Gastrocnemius medialis (tissue), 4 donors: Measurements from ENCODE around the gene SPO11.

Source experiments
- POLR2A ChIP-seq, 2 donors: fragments of 450-650 bp; IDR thresholded peaks; one replicate each; pipeline ENCODE4 v1.6.1; 2017; ENCODE audit warnings: antibody characterized with exemption in 2 of 2, mild to moderate bottlenecking in 2 of 2, moderate library complexity in 2 of 2
- TF ChIP-seq, protein P1 (sequence below), 5 experiments: fragments of 450-650 bp in 3 of 5; fragments of 200-600 bp in 2 of 5; sonication (generic) in 2 of 5; IDR thresholded peaks in 4 of 5; conservative IDR thresholded peaks in 1 of 5; 1 replicate in 4 of 5; 2 replicates in 1 of 5; pipeline ENCODE4 v1.5.1; 2016 to 2019; ENCODE audit warnings: antibody characterized with exemption in 5 of 5, mild to moderate bottlenecking in 3 of 5, moderate library complexity in 3 of 5

- TF ChIP-seq, protein P1, sequence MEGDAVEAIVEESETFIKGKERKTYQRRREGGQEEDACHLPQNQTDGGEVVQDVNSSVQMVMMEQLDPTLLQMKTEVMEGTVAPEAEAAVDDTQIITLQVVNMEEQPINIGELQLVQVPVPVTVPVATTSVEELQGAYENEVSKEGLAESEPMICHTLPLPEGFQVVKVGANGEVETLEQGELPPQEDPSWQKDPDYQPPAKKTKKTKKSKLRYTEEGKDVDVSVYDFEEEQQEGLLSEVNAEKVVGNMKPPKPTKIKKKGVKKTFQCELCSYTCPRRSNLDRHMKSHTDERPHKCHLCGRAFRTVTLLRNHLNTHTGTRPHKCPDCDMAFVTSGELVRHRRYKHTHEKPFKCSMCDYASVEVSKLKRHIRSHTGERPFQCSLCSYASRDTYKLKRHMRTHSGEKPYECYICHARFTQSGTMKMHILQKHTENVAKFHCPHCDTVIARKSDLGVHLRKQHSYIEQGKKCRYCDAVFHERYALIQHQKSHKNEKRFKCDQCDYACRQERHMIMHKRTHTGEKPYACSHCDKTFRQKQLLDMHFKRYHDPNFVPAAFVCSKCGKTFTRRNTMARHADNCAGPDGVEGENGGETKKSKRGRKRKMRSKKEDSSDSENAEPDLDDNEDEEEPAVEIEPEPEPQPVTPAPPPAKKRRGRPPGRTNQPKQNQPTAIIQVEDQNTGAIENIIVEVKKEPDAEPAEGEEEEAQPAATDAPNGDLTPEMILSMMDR (IDR thresholded peaks at IDR 0.05 in 4 of 5, conservative IDR thresholded peaks at IDR 0.05 in 1 of 5), result no peak
- no peak for TF ChIP-seq POLR2A (IDR thresholded peaks at IDR 0.05)
These were observed 7.1 kb upstream of the SPO11 start for GRCh38 chr20:57322476-57322875.
